ENCODE measurements around the gene AOC3. TPM values are rescaled to one million over a fixed set of nuclear protein-coding genes. Genes with fewer than 3 reads are reported as not detected.

AOC3 gene, protein sequence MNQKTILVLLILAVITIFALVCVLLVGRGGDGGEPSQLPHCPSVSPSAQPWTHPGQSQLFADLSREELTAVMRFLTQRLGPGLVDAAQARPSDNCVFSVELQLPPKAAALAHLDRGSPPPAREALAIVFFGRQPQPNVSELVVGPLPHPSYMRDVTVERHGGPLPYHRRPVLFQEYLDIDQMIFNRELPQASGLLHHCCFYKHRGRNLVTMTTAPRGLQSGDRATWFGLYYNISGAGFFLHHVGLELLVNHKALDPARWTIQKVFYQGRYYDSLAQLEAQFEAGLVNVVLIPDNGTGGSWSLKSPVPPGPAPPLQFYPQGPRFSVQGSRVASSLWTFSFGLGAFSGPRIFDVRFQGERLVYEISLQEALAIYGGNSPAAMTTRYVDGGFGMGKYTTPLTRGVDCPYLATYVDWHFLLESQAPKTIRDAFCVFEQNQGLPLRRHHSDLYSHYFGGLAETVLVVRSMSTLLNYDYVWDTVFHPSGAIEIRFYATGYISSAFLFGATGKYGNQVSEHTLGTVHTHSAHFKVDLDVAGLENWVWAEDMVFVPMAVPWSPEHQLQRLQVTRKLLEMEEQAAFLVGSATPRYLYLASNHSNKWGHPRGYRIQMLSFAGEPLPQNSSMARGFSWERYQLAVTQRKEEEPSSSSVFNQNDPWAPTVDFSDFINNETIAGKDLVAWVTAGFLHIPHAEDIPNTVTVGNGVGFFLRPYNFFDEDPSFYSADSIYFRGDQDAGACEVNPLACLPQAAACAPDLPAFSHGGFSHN
- 0.53 to 17.4 TPM (median 15.5 TPM) in 3 replicates for total RNA-seq
- long read RNA-seq, full-length matches to known transcripts = 35 of 40 reads
- long read RNA-seq, partial matches to known transcripts = 2 of 40 reads
- long read RNA-seq, other reads (novel, unspliced or antisense) = 3 of 40 reads

DNA sequence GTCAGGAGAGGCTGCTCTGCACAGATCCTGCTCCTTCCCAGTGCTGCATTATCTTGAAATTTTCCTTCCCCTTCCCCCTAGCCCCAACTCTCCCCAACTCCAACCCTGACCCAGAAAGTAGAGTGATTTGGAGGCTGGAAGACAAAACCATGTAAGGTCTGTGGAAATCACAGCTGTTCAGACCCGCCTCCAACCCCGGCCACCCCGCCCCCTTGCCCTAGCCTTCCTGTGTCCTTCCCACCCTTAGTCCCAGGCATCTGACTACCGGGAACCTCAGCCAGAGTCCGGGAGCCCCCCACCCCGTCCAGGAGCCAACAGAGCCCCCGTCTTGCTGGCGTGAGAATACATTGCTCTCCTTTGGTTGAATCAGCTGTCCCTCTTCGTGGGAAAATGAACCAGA, at the start of gene AOC3:
AOC3 (plus strand) TSS at position 246 of the 400 bp plus-strand sequence; CDS start at position 391, 145 bp downstream.
- no peaks in the 10 kb centered on the region for H3K9me3 Mint-ChIP-seq (ENCODE audit: low read depth)
- H3K27ac Mint-ChIP-seq (ENCODE audit: unreplicated experiment) = peak within 1 kb of the TSS; percentile 27
- H3K4me1 Mint-ChIP-seq (ENCODE audit: low read depth) = peaks cover 30% of the 10 kb centered on the region
- DNase-seq (ENCODE audit: low spot score) = no peak
- H3K4me3 Mint-ChIP-seq (ENCODE audit: unreplicated experiment) = no peak within 1 kb of the TSS
- TF ChIP-seq, protein P1, sequence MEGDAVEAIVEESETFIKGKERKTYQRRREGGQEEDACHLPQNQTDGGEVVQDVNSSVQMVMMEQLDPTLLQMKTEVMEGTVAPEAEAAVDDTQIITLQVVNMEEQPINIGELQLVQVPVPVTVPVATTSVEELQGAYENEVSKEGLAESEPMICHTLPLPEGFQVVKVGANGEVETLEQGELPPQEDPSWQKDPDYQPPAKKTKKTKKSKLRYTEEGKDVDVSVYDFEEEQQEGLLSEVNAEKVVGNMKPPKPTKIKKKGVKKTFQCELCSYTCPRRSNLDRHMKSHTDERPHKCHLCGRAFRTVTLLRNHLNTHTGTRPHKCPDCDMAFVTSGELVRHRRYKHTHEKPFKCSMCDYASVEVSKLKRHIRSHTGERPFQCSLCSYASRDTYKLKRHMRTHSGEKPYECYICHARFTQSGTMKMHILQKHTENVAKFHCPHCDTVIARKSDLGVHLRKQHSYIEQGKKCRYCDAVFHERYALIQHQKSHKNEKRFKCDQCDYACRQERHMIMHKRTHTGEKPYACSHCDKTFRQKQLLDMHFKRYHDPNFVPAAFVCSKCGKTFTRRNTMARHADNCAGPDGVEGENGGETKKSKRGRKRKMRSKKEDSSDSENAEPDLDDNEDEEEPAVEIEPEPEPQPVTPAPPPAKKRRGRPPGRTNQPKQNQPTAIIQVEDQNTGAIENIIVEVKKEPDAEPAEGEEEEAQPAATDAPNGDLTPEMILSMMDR (IDR thresholded peaks at IDR 0.05) = no peak
- peaks cover under 1% of the 10 kb centered on the region for H3K36me3 Mint-ChIP-seq (ENCODE audit: low read depth)
- H3K27me3 Mint-ChIP-seq (ENCODE audit: low read depth) = no peaks in the 10 kb centered on the region

DNA sequence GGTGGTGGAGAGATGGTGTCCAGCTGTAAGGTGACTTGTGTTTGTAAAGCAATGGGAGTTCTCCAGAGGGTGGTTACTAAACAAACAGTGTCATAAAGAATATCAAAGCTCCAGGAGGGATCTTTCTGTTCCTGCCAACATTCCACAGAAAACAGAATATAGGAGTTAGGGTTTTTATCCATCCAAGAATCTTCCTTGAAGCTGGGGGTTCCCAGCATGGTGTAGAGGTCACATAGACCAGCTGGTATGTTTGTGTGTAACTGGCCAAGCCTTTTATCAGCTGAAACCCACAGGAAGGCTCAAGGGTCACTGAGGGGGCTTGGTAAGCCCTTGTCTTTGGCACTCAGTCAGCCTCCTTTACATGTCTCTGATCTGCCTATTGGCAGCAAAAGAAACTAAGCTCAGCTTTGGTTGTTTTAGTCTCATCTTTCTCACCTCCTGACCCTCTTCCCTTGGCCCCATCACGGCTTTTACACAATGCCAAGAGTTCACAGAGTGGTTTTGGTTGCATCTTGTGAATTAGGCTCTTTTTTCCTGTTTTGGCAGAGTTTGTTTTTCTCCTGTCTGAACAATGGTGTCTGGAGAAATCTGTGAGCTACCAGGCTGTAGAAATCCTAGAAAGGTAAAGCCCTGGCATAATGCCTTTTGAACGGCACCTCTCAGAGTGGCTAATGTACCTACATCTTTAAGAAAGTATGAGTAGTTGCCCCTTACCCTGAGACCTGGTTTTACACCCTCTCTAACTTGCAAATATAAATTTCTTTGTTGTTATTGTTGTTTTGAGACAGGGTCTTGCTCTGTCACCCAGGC, 47.7 kb upstream of the AOC3 start:
- no peaks in the 10 kb centered on the region for H3K27me3 Mint-ChIP-seq (ENCODE audit: low read depth)
- no peaks in the 10 kb centered on the region for H3K9me3 Mint-ChIP-seq (ENCODE audit: low read depth)
- no peak overlapping the region for H3K4me3 Mint-ChIP-seq (ENCODE audit: unreplicated experiment)
- DNase-seq (ENCODE audit: low spot score) = no peak
- no peaks in the 10 kb centered on the region for H3K36me3 Mint-ChIP-seq (ENCODE audit: low read depth)
- TF ChIP-seq, protein P1 (IDR thresholded peaks at IDR 0.05) = no peak
- peaks cover 14% of the 10 kb centered on the region for H3K4me1 Mint-ChIP-seq (ENCODE audit: low read depth)
- H3K27ac Mint-ChIP-seq (ENCODE audit: unreplicated experiment) = no peak overlapping the region

DNA sequence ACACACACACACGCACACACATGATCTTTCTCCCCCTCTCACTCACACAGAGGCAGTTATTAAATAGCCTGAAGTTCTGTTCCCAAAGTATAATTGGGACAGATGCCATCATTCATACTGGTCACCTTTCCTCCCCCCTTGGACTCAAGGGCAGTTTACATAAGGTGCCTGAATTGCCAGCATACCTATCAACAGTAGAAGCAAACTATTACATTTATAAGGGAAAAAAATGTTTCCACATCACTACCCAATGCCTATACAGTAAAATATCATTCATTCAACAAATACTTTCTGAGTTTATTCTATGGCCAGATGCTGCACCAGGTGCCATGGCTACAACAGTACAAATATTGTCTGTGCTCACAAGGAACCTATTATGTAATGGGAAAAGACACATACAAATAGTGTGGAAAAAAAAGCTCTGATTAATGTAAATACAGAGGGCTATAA, 46.1 kb upstream of the AOC3 start:
- Mint-ChIP-seq H3K4me3 (ENCODE audit: unreplicated experiment) (no peak overlapping the region), H3K27ac (ENCODE audit: unreplicated experiment) (no peak overlapping the region), H3K9me3 (ENCODE audit: low read depth) (no peaks in the 10 kb centered on the region), H3K36me3 (ENCODE audit: low read depth) (peaks cover 8% of the 10 kb centered on the region), H3K4me1 (ENCODE audit: low read depth) (peaks cover 7% of the 10 kb centered on the region), H3K27me3 (ENCODE audit: low read depth) (no peaks in the 10 kb centered on the region)
- DNase-seq (ENCODE audit: low spot score) = no peak
- TF ChIP-seq, protein P1 (IDR thresholded peaks at IDR 0.05) = no peak

DNA sequence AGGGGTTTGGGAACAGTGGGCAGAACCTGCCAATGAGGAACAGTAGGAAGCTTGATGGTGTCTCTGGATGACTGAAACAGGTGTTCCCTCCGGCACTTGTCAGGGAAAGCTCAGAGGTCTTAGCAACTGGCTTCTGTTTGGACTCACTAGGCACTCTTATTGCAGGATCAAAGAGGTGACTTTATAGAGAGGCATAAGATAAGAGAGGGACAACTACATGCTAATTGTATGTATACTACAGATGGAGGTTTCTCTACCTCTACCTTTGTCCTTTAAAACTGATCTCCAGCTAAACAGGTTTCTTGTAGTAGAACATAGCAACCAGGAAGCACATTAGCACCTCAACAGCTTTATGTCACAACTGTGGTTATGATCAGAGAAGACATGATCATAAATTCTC, 44.8 kb upstream of the AOC3 start:
- peaks cover 7% of the 10 kb centered on the region for H3K4me1 Mint-ChIP-seq (ENCODE audit: low read depth)
- no peaks in the 10 kb centered on the region for H3K9me3 Mint-ChIP-seq (ENCODE audit: low read depth)
- no peak overlapping the region for H3K4me3 Mint-ChIP-seq (ENCODE audit: unreplicated experiment)
- H3K36me3 Mint-ChIP-seq (ENCODE audit: low read depth) = peaks cover 16% of the 10 kb centered on the region
- no peak overlapping the region for H3K27ac Mint-ChIP-seq (ENCODE audit: unreplicated experiment)
- DNase-seq (ENCODE audit: low spot score) = no peak
- no peaks in the 10 kb centered on the region for H3K27me3 Mint-ChIP-seq (ENCODE audit: low read depth)
- TF ChIP-seq, protein P1 (IDR thresholded peaks at IDR 0.05) = no peak

Measured in chondrocyte (in vitro differentiated cells).